HepG2 (cell line): ENCODE measurements around the gene FAM169A. TPM values are rescaled to one million over a fixed set of nuclear protein-coding genes. Genes with fewer than 3 reads are reported as not detected.

ENCODE experiments used
- ATRX ChIP-seq: sonication (generic); formaldehyde crosslinking; IDR thresholded peaks from 2 replicates; pipeline ENCODE4 v1.4.0; 2020; ENCODE audit warnings: missing genetic modification reagents, borderline replicate concordance
- BATF2 ChIP-seq: sonication (generic); formaldehyde crosslinking; IDR thresholded peaks from 2 replicates; pipeline ENCODE4 v1.8.0; 2022; ENCODE audit warnings: mild to moderate bottlenecking, missing genetic modification reagents, moderate library complexity
- CREB1 ChIP-seq, 2 experiments: fragments of 450-650 bp in 1 of 2; IDR thresholded peaks; 2 replicates each; pipeline ENCODE4 v1.6.1; 2016 to 2017; ENCODE audit warnings: control low read depth in 1 of 2, mild to moderate bottlenecking in 1 of 2, missing compliant biosample characterization in 1 of 2, missing genetic modification characterization in 1 of 2
- EEA1 ChIP-seq: sonication (generic); formaldehyde crosslinking; IDR thresholded peaks from 2 replicates; pipeline ENCODE4 v1.5.1; 2020; ENCODE audit warnings: mild to moderate bottlenecking, missing genetic modification reagents, borderline replicate concordance
- ETV6 ChIP-seq: sonication (generic); formaldehyde crosslinking; conservative IDR thresholded peaks from 2 replicates; pipeline ENCODE4 v1.4.0; 2020; ENCODE audit warnings: missing genetic modification reagents
- FOXA1 ChIP-seq, 2 experiments: fragments of 450-650 bp in 1 of 2; sonication (generic) in 1 of 2; formaldehyde crosslinking in 1 of 2; IDR thresholded peaks; 2 replicates each; pipeline versions ENCODE4 v1.4.0 to v1.6.1; 2016 to 2020; ENCODE audit warnings: missing genetic modification reagents in 1 of 2
- FOXK1 ChIP-seq: sonication (generic); formaldehyde crosslinking; IDR thresholded peaks from 2 replicates; pipeline ENCODE4 v1.4.0; 2020; ENCODE audit warnings: low read depth, missing genetic modification reagents, borderline replicate concordance
- FOXP1 ChIP-seq, 2 experiments: fragments of 450-650 bp in 1 of 2; IDR thresholded peaks; 2 replicates each; pipeline ENCODE4 v1.6.1; 2017 to 2018; ENCODE audit warnings: antibody characterized with exemption in 1 of 2
- MEF2D ChIP-seq: sonication (generic); formaldehyde crosslinking; IDR thresholded peaks from 2 replicates; pipeline ENCODE4 v1.5.1; 2020; ENCODE audit warnings: mild to moderate bottlenecking, missing genetic modification reagents
- RBM39 ChIP-seq: fragments of 200-400 bp; formaldehyde crosslinking; IDR thresholded peaks from one replicate; pipeline ENCODE4 v1.6.1; 2018; ENCODE audit warnings: antibody characterized with exemption, mild to moderate bottlenecking, low read depth, low read length; ENCODE audit not compliant: poor library complexity, severe bottlenecking
- SMARCC2 ChIP-seq: fragments of 450-650 bp; IDR thresholded peaks from 2 replicates; pipeline ENCODE4 v1.6.1; 2017; ENCODE audit warnings: antibody characterized with exemption, mild to moderate bottlenecking
- TCF7 ChIP-seq: sonication (generic); IDR thresholded peaks from 2 replicates; pipeline ENCODE4 v1.6.1; 2016; ENCODE audit warnings: antibody characterized with exemption, low read depth
- TEF ChIP-seq: sonication (generic); formaldehyde crosslinking; IDR thresholded peaks from 2 replicates; pipeline ENCODE4 v1.5.0; 2020; ENCODE audit warnings: missing genetic modification reagents
- ZC3H4 ChIP-seq: sonication (generic); formaldehyde crosslinking; IDR thresholded peaks from 2 replicates; pipeline ENCODE4 v1.4.0; 2020; ENCODE audit warnings: missing genetic modification reagents, borderline replicate concordance
- ZHX2 ChIP-seq, 2 experiments: sonication (generic) in 1 of 2; formaldehyde crosslinking in 1 of 2; IDR thresholded peaks; 2 replicates each; pipeline versions ENCODE4 v1.6.1 to v1.9.0; 2014 to 2022; ENCODE audit warnings: antibody characterized with exemption in 1 of 2, borderline replicate concordance in 1 of 2, inconsistent platforms in 1 of 2, low read depth in 1 of 2, missing genetic modification reagents in 1 of 2
- ZNF235 ChIP-seq: sonication (generic); formaldehyde crosslinking; IDR thresholded peaks from 2 replicates; pipeline ENCODE4 v1.8.1; 2023; ENCODE audit warnings: mild to moderate bottlenecking, missing genetic modification reagents, borderline replicate concordance
- ZNF33A ChIP-seq: sonication (generic); formaldehyde crosslinking; IDR thresholded peaks from 2 replicates; pipeline ENCODE4 v1.5.1; 2020; ENCODE audit warnings: missing genetic modification reagents, mild to moderate bottlenecking, moderate library complexity, borderline replicate concordance
- ZNF44 ChIP-seq: sonication (generic); formaldehyde crosslinking; IDR thresholded peaks from 2 replicates; pipeline ENCODE4 v1.5.1; 2020; ENCODE audit warnings: mild to moderate bottlenecking, missing genetic modification reagents
- ZNF510 ChIP-seq: sonication (generic); formaldehyde crosslinking; IDR thresholded peaks from 2 replicates; pipeline ENCODE4 v1.4.0; 2020; ENCODE audit warnings: low read depth, mild to moderate bottlenecking, missing genetic modification reagents
- ZNF549 ChIP-seq: sonication (generic); formaldehyde crosslinking; IDR thresholded peaks from 2 replicates; pipeline ENCODE4 v1.5.0; 2020; ENCODE audit warnings: missing genetic modification reagents
- ZNF713 ChIP-seq: sonication (generic); formaldehyde crosslinking; IDR thresholded peaks from 2 replicates; pipeline ENCODE4 v1.4.0; 2020; ENCODE audit warnings: mild to moderate bottlenecking, missing genetic modification reagents
- ZNF777 ChIP-seq: sonication (generic); formaldehyde crosslinking; IDR thresholded peaks from 2 replicates; pipeline ENCODE4 v1.4.0; 2020; ENCODE audit warnings: missing genetic modification reagents
- polyA plus RNA-seq, 8 experiments: library from polyadenylated mRNA; depleted of rRNA in 3 of 8; stranded (reverse) in 7 of 8; unstranded in 1 of 8; fragments of >200 nt; fragmentation: Illumina TruSeq in 4 of 8; extraction: Trizol in 4 of 8; gene quantifications; 2 replicates each; pipeline versions ENCODE4 v1.2.1 to v1.2.3, GENCODE V29; 2011 to 2016; ENCODE audit warnings: low read depth in 4 of 8, missing spikeins in 1 of 8, mixed read lengths in 1 of 8; ENCODE audit not compliant: insufficient read depth in 1 of 8
- total RNA-seq, 5 experiments: library from RNA; depleted of rRNA; stranded (reverse); fragments of >200 nt; fragmentation: Illumina TruSeq; extraction: Trizol; gene quantifications; 2 replicates each; pipeline ENCODE4 v1.2.3, GENCODE V29; 2016; ENCODE audit warnings: low read depth in 1 of 5

FAM169A gene
- total and polyA plus RNA-seq, 2 of the 13 experiments (the other 11 are each of a cell fraction or from before 2014, with no cell fraction given): 21.1 to 110 TPM

- TF ChIP-seq ZHX2 (IDR thresholded peaks at IDR 0.05; ENCODE audit: low read depth) (0 out of 2 replicates have a peak, but pooled peaks have one; percentile 25), ZHX2 (CRISPR knock-in tag; IDR thresholded peaks at IDR 0.05; ENCODE audit: borderline replicate concordance) (no peak), ZNF44 (no peak), FOXP1 (IDR thresholded peaks at IDR 0.05) (no peak), FOXP1 (CRISPR knock-in tag; IDR thresholded peaks at IDR 0.05) (peak; percentile 62; the same call in 1 of the 2 replicates), RBM39 (no peak), ZNF33A (CRISPR knock-in tag) (no peak), SMARCC2 (no peak), FOXK1 (CRISPR knock-in tag) (no peak; the same call in 1 of the 2 replicates), ZNF713 (CRISPR knock-in tag) (0 out of 2 replicates have a peak, but pooled peaks have one; percentile 53), MEF2D (CRISPR knock-in tag) (peak; percentile 85), ATRX (CRISPR knock-in tag) (no peak), BATF2 (CRISPR knock-in tag) (no peak), TCF7 (peak; percentile 95), ETV6 (CRISPR knock-in tag) (no peak), ZNF235 (CRISPR knock-in tag) (no peak), ZNF510 (CRISPR knock-in tag) (peak; percentile 56; the same call in 1 of the 2 replicates), CREB1 (IDR thresholded peaks at IDR 0.05) (no peak), CREB1 (CRISPR knock-in tag; IDR thresholded peaks at IDR 0.05) (peak; percentile 65), FOXA1 (IDR thresholded peaks at IDR 0.05) (no peak), FOXA1 (CRISPR knock-in tag; IDR thresholded peaks at IDR 0.05) (peak; percentile 72), ZNF549 (CRISPR knock-in tag) (no peak), ZC3H4 (no peak), ZNF777 (CRISPR knock-in tag) (no peak), EEA1 (CRISPR knock-in tag) (no peak), TEF (no peak)
These were observed 10.0 kb upstream of the FAM169A start (continued) for GRCh38 chr5:74875994-74876791.
